Activated naive CD8-positive, alpha-beta T cell treated with anti-CD3 and anti-CD28 coated beads for 36 hours (primary cell): ENCODE measurements around the gene KDR. TPM values are rescaled to one million over a fixed set of nuclear protein-coding genes. Genes with fewer than 3 reads are reported as not detected.

Experiments
- DNase-seq: peaks from one replicate; pipeline ENCODE4 v3.0.0; 2021
- H3K27ac Mint-ChIP-seq: one replicate; pipeline ENCODE4 v1.8.0; 2022; ENCODE audit warnings: mild to moderate bottlenecking, moderate library complexity, mixed read lengths
- H3K27me3 Mint-ChIP-seq: one replicate; pipeline ENCODE4 v1.8.0; 2022; ENCODE audit warnings: mild to moderate bottlenecking, mixed read lengths
- H3K36me3 Mint-ChIP-seq: one replicate; pipeline ENCODE4 v1.8.0; 2021; ENCODE audit warnings: mild to moderate bottlenecking, mixed read lengths
- H3K4me1 Mint-ChIP-seq: one replicate; pipeline ENCODE4 v1.8.0; 2021; ENCODE audit warnings: mixed read lengths
- H3K4me3 Mint-ChIP-seq: one replicate; pipeline ENCODE4 v1.8.0; 2022; ENCODE audit warnings: mild to moderate bottlenecking, moderate library complexity, mixed read lengths
- H3K9me3 Mint-ChIP-seq: one replicate; pipeline ENCODE4 v1.8.0; 2022; ENCODE audit warnings: mixed read lengths
- total RNA-seq, 2 experiments: library from RNA; stranded (reverse); gene quantifications; one replicate each; pipeline ENCODE4 v1.2.3, GENCODE V29; 2021

Gene KDR
- total RNA-seq, 2 experiments from 2014 or later, result 0.08 to 0.12 TPM

GRCh38 chr4:55032788-55033187, 92.6 kb downstream of the KDR start:
- no peak overlapping the region for H3K27ac Mint-ChIP-seq
- no peaks in the 10 kb centered on the region for H3K9me3 Mint-ChIP-seq
- no peaks in the 10 kb centered on the region for H3K4me1 Mint-ChIP-seq
- peaks cover 19% of the 10 kb centered on the region for H3K27me3 Mint-ChIP-seq
- no peak overlapping the region for H3K4me3 Mint-ChIP-seq
- no peaks in the 10 kb centered on the region for H3K36me3 Mint-ChIP-seq
- no peak for DNase-seq

- H3K9me3 Mint-ChIP-seq, result no peaks in the 10 kb centered on the region
- H3K27me3 Mint-ChIP-seq, result peaks cover 19% of the 10 kb centered on the region
- H3K27ac Mint-ChIP-seq, result no peak overlapping the region
- no peaks in the 10 kb centered on the region for H3K4me1 Mint-ChIP-seq
- no peaks in the 10 kb centered on the region for H3K36me3 Mint-ChIP-seq
- no peak overlapping the region for H3K4me3 Mint-ChIP-seq
- DNase-seq, result no peak
Measured at GRCh38 chr4:55032179-55032578, 93.2 kb downstream of the KDR start.

GRCh38 chr4:55031158-55031557, 94.2 kb downstream of the KDR start:
- Mint-ChIP-seq H3K27me3 (peaks cover 19% of the 10 kb centered on the region), H3K27ac (no peak overlapping the region)

GRCh38 chr4:55030589-55030988, 94.8 kb downstream of the KDR start:
- DNase-seq, result no peak
- H3K36me3 Mint-ChIP-seq, result no peaks in the 10 kb centered on the region
- H3K27ac Mint-ChIP-seq, result no peak overlapping the region
- peaks cover 17% of the 10 kb centered on the region for H3K27me3 Mint-ChIP-seq
- H3K4me3 Mint-ChIP-seq, result no peak overlapping the region
- H3K4me1 Mint-ChIP-seq, result no peaks in the 10 kb centered on the region
- no peaks in the 10 kb centered on the region for H3K9me3 Mint-ChIP-seq

More at GRCh38 chr4:55031158-55031557, 94.2 kb downstream of the KDR start:
- Mint-ChIP-seq H3K36me3 (no peaks in the 10 kb centered on the region), H3K4me3 (no peak overlapping the region), H3K9me3 (no peaks in the 10 kb centered on the region), H3K4me1 (no peaks in the 10 kb centered on the region)
- DNase-seq, result no peak

GRCh38 chr4:55029821-55030503, 95.4 kb downstream of the KDR start:
- no peak for DNase-seq
- no peaks in the 10 kb centered on the region for H3K9me3 Mint-ChIP-seq
- H3K27ac Mint-ChIP-seq, result no peak overlapping the region
- no peak overlapping the region for H3K4me3 Mint-ChIP-seq
- H3K36me3 Mint-ChIP-seq, result no peaks in the 10 kb centered on the region
- H3K27me3 Mint-ChIP-seq, result peaks cover 15% of the 10 kb centered on the region
- H3K4me1 Mint-ChIP-seq, result no peaks in the 10 kb centered on the region

GRCh38 chr4:55029321-55029720, 96.1 kb downstream of the KDR start:
- no peaks in the 10 kb centered on the region for H3K36me3 Mint-ChIP-seq
- DNase-seq, result no peak
- no peaks in the 10 kb centered on the region for H3K4me1 Mint-ChIP-seq
- H3K9me3 Mint-ChIP-seq, result no peaks in the 10 kb centered on the region
- no peak overlapping the region for H3K27ac Mint-ChIP-seq
- no peak overlapping the region for H3K4me3 Mint-ChIP-seq
- peaks cover 15% of the 10 kb centered on the region for H3K27me3 Mint-ChIP-seq

Other genes starting within 250 kb of the KDR start
- gene SRD5A3, start 220.6 kb upstream of the KDR start, total RNA-seq, result 10 to 100 TPM; 32.5 to 39.7 TPM